HepG2 (cell line): ENCODE results near the gene RFFL. TPM values are rescaled to one million over a fixed set of nuclear protein-coding genes. Genes with fewer than 3 reads are reported as not detected.

ENCODE experiments used
- ATAC-seq: fragments of 200-7000 bp; cut with Tn5 transposase; 3 replicates; pipeline ENCODE4 v1.9.1; 2020; ENCODE audit warnings: mild to moderate bottlenecking, moderate library complexity
- BruUV-seq: library from RNA; stranded (reverse); fragments of 400-500 nt; replicated peaks from 2 replicates; lab custom pipeline; 2021; lab: Mats Ljungman, UMichigan
- CTCF ChIA-PET: fragments of 300-600 bp; formaldehyde crosslinking; extraction: SDS; loops from one replicate; lab custom pipeline; 2021; ENCODE audit warnings: low total read pairs, inconsistent platforms, low intra/inter-chr PET ratio; lab: Yijun Ruan, JAX
- POLR2A ChIA-PET: fragments of 350-600 bp; sonication (Branson Sonifier 250); formaldehyde crosslinking; loops from one replicate; lab custom pipeline; 2020; ENCODE audit warnings: antibody characterized with exemption, inconsistent platforms; lab: Yijun Ruan, JAX
- DNase-seq: peaks from one replicate; pipeline ENCODE4 v3.0.0-alpha.2; 2015; ENCODE audit warnings: low spot score
- FAIRE-seq: peaks from 3 replicates; lab custom pipeline; 2011; peaks lifted over from hg19 to GRCh38; lab: Jason Lieb, UNC
- H2AFZ ChIP-seq: one replicate; pipeline ENCODE4 v1.6.1; 2011; ENCODE audit warnings: low read length, inconsistent platforms
- H3K27ac ChIP-seq: fragments of 300-600 bp; 3 replicates; pipeline ENCODE4 v1.8.0; 2011; ENCODE audit warnings: mixed run types, mild to moderate bottlenecking, mixed read lengths, low read length, inconsistent platforms; ENCODE audit not compliant: insufficient read depth; ENCODE audit errors: extremely low read length
- H3K27me3 ChIP-seq, 2 experiments: fragments of 200-600 bp in 1 of 2; 2 replicates in 1 of 2; 3 replicates in 1 of 2; pipeline versions ENCODE4 v1.6.0 to v1.8.0; 2011; ENCODE audit warnings: low read length in 2 of 2, mild to moderate bottlenecking in 2 of 2, moderate library complexity in 2 of 2, inconsistent platforms in 1 of 2; ENCODE audit not compliant: insufficient read depth in 2 of 2, control insufficient read depth in 1 of 2
- H3K36me3 ChIP-seq, 2 experiments: fragments of 200-600 bp in 1 of 2; replicated peaks in 1 of 2; 2 replicates in 1 of 2; 3 replicates in 1 of 2; pipeline versions ENCODE4 v1.5.1 to v1.8.0; 2011; ENCODE audit warnings: low read length in 2 of 2, inconsistent platforms in 1 of 2; ENCODE audit not compliant: insufficient read depth in 2 of 2, control insufficient read depth in 1 of 2
- H3K4me1 ChIP-seq: 2 replicates; pipeline ENCODE4 v1.5.1; 2012; ENCODE audit warnings: low read length, inconsistent platforms; ENCODE audit not compliant: insufficient read depth
- H3K4me2 ChIP-seq: 2 replicates; pipeline ENCODE4 v1.6.0; 2011; ENCODE audit warnings: low read depth, low read length, inconsistent platforms
- H3K4me3 ChIP-seq, 3 experiments: fragments of 200-600 bp in 1 of 3; sonication (generic), shearing (Covaris generic) in 1 of 3; replicated peaks in 1 of 3; 2 replicates each; pipeline ENCODE4 v1.5.1; 2011 to 2016; ENCODE audit warnings: low read length in 3 of 3, inconsistent platforms in 2 of 3, low read depth in 2 of 3, mild to moderate bottlenecking in 2 of 3, control low read depth in 1 of 3, mixed read lengths in 1 of 3; ENCODE audit not compliant: insufficient read depth in 1 of 3
- H3K79me2 ChIP-seq: one replicate; pipeline ENCODE4 v1.6.1; 2011; ENCODE audit warnings: low read length, inconsistent platforms; ENCODE audit not compliant: insufficient read depth
- H3K9ac ChIP-seq: 2 replicates; pipeline ENCODE4 v1.6.0; 2011; ENCODE audit warnings: mild to moderate bottlenecking, low read depth, low read length, inconsistent platforms; ENCODE audit not compliant: insufficient read depth
- H3K9me3 ChIP-seq: 2 replicates; pipeline ENCODE4 v1.5.1; 2012; ENCODE audit warnings: mild to moderate bottlenecking, low read length
- H4K20me1 ChIP-seq: 2 replicates; pipeline ENCODE4 v1.6.0; 2011; ENCODE audit warnings: inconsistent platforms, mild to moderate bottlenecking, low read length, moderate library complexity; ENCODE audit not compliant: insufficient read depth
- CBFB ChIP-seq: sonication (generic); formaldehyde crosslinking; IDR thresholded peaks from 2 replicates; pipeline ENCODE4 v1.4.0; 2020; ENCODE audit warnings: missing genetic modification reagents
- CCDC6 ChIP-seq: sonication (generic); formaldehyde crosslinking; IDR thresholded peaks from 2 replicates; pipeline ENCODE4 v1.8.1; 2022; ENCODE audit warnings: mild to moderate bottlenecking, missing genetic modification reagents, moderate library complexity
- CENPX ChIP-seq: sonication (generic); formaldehyde crosslinking; IDR thresholded peaks from 2 replicates; pipeline ENCODE4 v1.9.0; 2021; ENCODE audit warnings: mild to moderate bottlenecking, missing genetic modification reagents, moderate library complexity
- EED ChIP-seq: sonication (generic); formaldehyde crosslinking; IDR thresholded peaks from 2 replicates; pipeline ENCODE4 v1.5.0; 2020; ENCODE audit warnings: mild to moderate bottlenecking, missing genetic modification reagents
- ESRRA ChIP-seq: sonication (generic); formaldehyde crosslinking; IDR thresholded peaks from 2 replicates; pipeline ENCODE4 v1.5.1; 2020; ENCODE audit warnings: mild to moderate bottlenecking, low read depth, missing genetic modification reagents
- HCFC1 ChIP-seq: fragments of 150-350 bp; IDR thresholded peaks from 2 replicates; pipeline ENCODE4 v1.6.1; 2014; ENCODE audit warnings: low read depth, low read length
- RAD21 ChIP-seq: fragments of 450-650 bp; formaldehyde crosslinking; IDR thresholded peaks from 2 replicates; pipeline ENCODE4 v1.5.0; 2020; ENCODE audit warnings: mild to moderate bottlenecking
- YEATS2 ChIP-seq: sonication (generic); formaldehyde crosslinking; IDR thresholded peaks from 2 replicates; pipeline ENCODE4 v1.4.0; 2020; ENCODE audit warnings: missing genetic modification reagents, borderline replicate concordance
- ZNF589 ChIP-seq: sonication (generic); formaldehyde crosslinking; conservative IDR thresholded peaks from 2 replicates; pipeline ENCODE4 v1.8.0; 2022; ENCODE audit warnings: mild to moderate bottlenecking, moderate library complexity, missing genetic modification reagents
- ZSCAN29 ChIP-seq: sonication (generic); formaldehyde crosslinking; conservative IDR thresholded peaks from 2 replicates; pipeline ENCODE4 v1.4.0; 2020; ENCODE audit warnings: mild to moderate bottlenecking, missing genetic modification reagents
- WGBS: methylation state at CpG from one replicate; pipeline ENCODE4 v1.1.6; 2017; ENCODE audit warnings: low lambda C conversion rate; 5-methylcytosine and 5-hydroxymethylcytosine counted together
- in situ Hi-C: cut with HindIII; loops from 2 replicates; pipeline ENCODE4 v1.10.0; 2017; ENCODE audit warnings: low pct_unique_long_range_greater_than_20kb; ENCODE audit not compliant: extremely low pct_ligation_motif_present
- intact Hi-C: fragments of 100-400 bp; cut with micrococcal nuclease; formaldehyde crosslinking; loops from one replicate; pipeline ENCODE4 v1.10.0; 2022; ENCODE audit not compliant: unreplicated experiment
- polyA plus RNA-seq, 8 experiments: library from polyadenylated mRNA; depleted of rRNA in 3 of 8; stranded (reverse) in 7 of 8; unstranded in 1 of 8; fragments of >200 nt; fragmentation: Illumina TruSeq in 4 of 8; extraction: Trizol in 4 of 8; gene quantifications; 2 replicates each; pipeline versions ENCODE4 v1.2.1 to v1.2.3, GENCODE V29; 2011 to 2016; ENCODE audit warnings: low read depth in 4 of 8, missing spikeins in 1 of 8, mixed read lengths in 1 of 8; ENCODE audit not compliant: insufficient read depth in 1 of 8
- total RNA-seq, 5 experiments: library from RNA; depleted of rRNA; stranded (reverse); fragments of >200 nt; fragmentation: Illumina TruSeq; extraction: Trizol; gene quantifications; 2 replicates each; pipeline ENCODE4 v1.2.3, GENCODE V29; 2016; ENCODE audit warnings: low read depth in 1 of 5
- TF ChIP-seq, protein P1 (sequence below): sonication (generic); formaldehyde crosslinking; IDR thresholded peaks from 2 replicates; pipeline ENCODE4 v1.5.0; 2020; ENCODE audit warnings: missing genetic modification reagents
- TF ChIP-seq, protein P2 (sequence below): sonication (generic); formaldehyde crosslinking; IDR thresholded peaks from 2 replicates; pipeline ENCODE4 v1.8.1; 2022; ENCODE audit warnings: low read depth, mild to moderate bottlenecking, missing genetic modification reagents
- TF ChIP-seq, protein P3 (sequence below): sonication (generic); formaldehyde crosslinking; IDR thresholded peaks from 2 replicates; pipeline ENCODE4 v1.5.0; 2020; ENCODE audit warnings: mild to moderate bottlenecking, missing genetic modification reagents

RFFL gene
- total and polyA plus RNA-seq, 2 of the 13 experiments (the other 11 are each of a cell fraction or from before 2014, with no cell fraction given) = 24.3 to 48.6 TPM

DNA sequence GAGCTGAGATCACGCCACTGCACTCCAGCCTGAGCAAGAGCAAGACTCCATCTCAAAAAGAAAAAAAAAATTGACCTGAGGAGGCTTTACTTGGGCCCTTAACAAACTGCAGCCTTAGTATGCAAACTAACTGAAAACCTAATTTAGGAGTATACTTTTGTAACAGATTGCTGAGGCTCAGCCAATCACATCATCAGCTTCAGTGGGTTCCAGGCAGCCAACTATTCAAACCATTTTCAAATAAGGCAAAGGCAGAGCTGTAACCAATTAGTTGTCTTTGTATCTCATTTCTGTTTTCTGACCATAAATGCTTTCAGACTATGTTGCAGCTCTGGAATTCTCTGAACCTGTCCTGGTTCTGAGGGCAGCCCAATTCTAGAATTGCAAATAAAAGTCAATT is 32.2 kb upstream of the RFFL start:
- peaks cover 0 to 11% of the 10 kb centered on the region in 2 experiments; a peak in 3 of 5 replicates for H3K36me3 ChIP-seq
- H2AFZ ChIP-seq = no peak overlapping the region
- POLR2A ChIA-PET = no interaction called here
- TF ChIP-seq, protein P1, sequence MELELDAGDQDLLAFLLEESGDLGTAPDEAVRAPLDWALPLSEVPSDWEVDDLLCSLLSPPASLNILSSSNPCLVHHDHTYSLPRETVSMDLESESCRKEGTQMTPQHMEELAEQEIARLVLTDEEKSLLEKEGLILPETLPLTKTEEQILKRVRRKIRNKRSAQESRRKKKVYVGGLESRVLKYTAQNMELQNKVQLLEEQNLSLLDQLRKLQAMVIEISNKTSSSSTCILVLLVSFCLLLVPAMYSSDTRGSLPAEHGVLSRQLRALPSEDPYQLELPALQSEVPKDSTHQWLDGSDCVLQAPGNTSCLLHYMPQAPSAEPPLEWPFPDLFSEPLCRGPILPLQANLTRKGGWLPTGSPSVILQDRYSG (CRISPR knock-in tag) = no peak
- TF ChIP-seq YEATS2 (no peak), RAD21 (CRISPR knock-in tag) (no peak), CBFB (CRISPR knock-in tag) (no peak), CENPX (no peak), CCDC6 (CRISPR knock-in tag) (no peak), HCFC1 (no peak), EED (CRISPR knock-in tag) (no peak), ZSCAN29 (no peak), ZNF589 (no peak), ESRRA (CRISPR knock-in tag) (no peak)
- TF ChIP-seq, protein P2, sequence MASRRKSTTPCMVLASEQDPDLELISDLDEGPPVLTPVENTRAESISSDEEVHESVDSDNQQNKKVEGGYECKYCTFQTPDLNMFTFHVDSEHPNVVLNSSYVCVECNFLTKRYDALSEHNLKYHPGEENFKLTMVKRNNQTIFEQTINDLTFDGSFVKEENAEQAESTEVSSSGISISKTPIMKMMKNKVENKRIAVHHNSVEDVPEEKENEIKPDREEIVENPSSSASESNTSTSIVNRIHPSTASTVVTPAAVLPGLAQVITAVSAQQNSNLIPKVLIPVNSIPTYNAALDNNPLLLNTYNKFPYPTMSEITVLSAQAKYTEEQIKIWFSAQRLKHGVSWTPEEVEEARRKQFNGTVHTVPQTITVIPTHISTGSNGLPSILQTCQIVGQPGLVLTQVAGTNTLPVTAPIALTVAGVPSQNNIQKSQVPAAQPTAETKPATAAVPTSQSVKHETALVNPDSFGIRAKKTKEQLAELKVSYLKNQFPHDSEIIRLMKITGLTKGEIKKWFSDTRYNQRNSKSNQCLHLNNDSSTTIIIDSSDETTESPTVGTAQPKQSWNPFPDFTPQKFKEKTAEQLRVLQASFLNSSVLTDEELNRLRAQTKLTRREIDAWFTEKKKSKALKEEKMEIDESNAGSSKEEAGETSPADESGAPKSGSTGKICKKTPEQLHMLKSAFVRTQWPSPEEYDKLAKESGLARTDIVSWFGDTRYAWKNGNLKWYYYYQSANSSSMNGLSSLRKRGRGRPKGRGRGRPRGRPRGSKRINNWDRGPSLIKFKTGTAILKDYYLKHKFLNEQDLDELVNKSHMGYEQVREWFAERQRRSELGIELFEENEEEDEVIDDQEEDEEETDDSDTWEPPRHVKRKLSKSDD = no peak
- TF ChIP-seq, protein P3, sequence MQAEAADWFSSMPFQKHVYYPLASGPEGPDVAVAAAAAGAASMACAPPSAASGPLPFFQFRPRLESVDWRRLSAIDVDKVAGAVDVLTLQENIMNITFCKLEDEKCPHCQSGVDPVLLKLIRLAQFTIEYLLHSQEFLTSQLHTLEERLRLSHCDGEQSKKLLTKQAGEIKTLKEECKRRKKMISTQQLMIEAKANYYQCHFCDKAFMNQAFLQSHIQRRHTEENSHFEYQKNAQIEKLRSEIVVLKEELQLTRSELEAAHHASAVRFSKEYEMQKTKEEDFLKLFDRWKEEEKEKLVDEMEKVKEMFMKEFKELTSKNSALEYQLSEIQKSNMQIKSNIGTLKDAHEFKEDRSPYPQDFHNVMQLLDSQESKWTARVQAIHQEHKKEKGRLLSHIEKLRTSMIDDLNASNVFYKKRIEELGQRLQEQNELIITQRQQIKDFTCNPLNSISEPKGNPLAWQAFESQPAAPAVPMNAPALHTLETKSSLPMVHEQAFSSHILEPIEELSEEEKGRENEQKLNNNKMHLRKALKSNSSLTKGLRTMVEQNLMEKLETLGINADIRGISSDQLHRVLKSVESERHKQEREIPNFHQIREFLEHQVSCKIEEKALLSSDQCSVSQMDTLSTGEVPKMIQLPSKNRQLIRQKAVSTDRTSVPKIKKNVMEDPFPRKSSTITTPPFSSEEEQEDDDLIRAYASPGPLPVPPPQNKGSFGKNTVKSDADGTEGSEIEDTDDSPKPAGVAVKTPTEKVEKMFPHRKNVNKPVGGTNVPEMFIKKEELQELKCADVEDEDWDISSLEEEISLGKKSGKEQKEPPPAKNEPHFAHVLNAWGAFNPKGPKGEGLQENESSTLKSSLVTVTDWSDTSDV (CRISPR knock-in tag) = no peak
- WGBS = 100% methylated on average over 1 of the region's 1 CpG
- no peaks in the 10 kb centered on the region for H3K9me3 ChIP-seq
- no peak for ATAC-seq
- H3K9ac ChIP-seq = no peak overlapping the region
- no peaks in the 10 kb centered on the region for H4K20me1 ChIP-seq
- H3K4me3 ChIP-seq = no peak overlapping the region
- H3K27ac ChIP-seq = no peak overlapping the region
- in situ Hi-C loops = no loop called here
- peaks cover 3% of the 10 kb centered on the region for H3K4me1 ChIP-seq
- no TSS peak for BruUV-seq
- intact Hi-C loops = no loop called here
- no peaks in the 10 kb centered on the region for H3K79me2 ChIP-seq
- FAIRE-seq = no peak
- no peak overlapping the region for H3K4me2 ChIP-seq
- H3K27me3 ChIP-seq = no peaks in the 10 kb centered on the region
- CTCF ChIA-PET = no interaction called here
- DNase-seq = no peak
